ENCODE measurements around the gene CCDC106.

Gene CCDC106

DNA sequence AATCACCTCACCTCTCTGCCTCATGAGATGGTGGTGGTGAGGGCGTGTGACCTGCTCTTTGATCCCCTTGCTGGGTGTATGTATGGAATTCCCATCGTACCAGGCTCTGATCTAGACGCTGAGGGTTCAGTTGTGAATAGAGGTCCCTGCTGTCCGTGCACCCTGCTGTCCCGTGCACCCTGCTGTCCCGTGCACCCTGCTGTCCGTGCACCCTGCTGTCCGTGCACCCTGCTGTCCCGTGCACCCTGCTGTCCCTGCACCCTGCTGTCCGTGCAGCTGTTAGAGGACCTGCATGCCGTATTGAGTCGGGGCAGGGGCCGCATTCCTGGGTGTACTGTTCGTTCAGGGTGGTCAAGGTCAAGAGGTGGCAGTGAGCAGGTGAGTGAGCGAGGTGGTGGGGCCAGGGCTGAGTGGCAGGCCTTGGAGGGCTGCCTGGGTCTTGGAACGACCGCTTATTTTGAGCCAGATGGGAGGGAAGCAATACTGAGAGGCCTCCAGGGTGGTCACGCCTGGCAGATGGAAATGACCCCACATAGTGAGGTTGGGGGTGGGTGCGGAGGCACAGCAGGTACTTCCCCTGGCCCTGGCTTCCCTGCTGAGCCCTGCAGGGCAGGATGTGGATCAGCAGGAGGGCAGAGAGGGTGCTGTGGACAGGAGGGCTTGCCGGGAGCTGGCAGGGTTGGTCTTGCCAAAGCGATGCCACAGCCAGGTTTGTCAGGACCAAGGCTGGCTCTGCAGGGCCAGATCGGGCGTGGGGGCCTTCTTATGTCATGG is 22.5 kb downstream of the CCDC106 start:
- DNase-seq: no peak

DNA sequence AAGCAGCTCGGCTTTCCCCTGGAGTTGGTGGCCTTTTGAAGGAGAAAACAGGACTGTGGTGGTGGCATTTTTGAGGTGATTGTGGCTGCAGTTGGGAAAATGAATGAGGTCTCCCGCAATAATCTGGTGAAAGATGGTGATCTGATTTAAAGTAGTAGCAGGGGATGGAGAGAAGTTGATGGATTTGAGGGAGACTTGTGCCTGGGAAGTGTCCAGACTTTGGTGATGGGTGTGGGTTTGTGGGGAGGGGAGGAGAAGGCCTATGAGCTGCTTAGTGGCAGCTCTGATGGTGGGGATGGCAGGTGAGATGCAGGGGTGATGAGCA is 23.0 kb downstream of the CCDC106 start:
- DNase-seq: no peak

- DNase-seq: no peak
Observed at GRCh38 chr19:55672418-55672817, 24.4 kb downstream of the CCDC106 start.

- no peak for DNase-seq
Observed at GRCh38 chr19:55673465-55673864, 25.5 kb downstream of the CCDC106 start.

- no peak for DNase-seq
Observed at GRCh38 chr19:55673889-55674288, 25.9 kb downstream of the CCDC106 start.

DNA sequence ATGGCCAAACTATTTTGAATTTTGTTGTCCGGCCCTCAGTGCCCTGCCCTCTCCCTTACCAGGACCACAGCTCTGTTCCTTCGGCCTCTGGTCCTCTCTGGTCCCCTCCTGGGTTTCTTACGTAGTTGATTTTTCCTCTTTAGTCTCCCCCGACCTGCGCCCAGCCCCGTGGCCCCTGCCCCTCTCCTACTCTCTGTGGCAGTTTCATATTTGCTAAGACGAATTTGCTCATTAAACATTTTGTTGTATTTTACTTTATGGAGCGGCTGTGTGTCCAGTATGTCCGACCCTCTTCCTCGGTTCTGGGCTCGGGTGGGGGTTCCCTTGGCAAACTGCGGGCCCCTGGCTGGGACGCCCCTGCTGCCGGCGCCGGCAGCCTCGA is 26.4 kb downstream of the CCDC106 start:
- DNase-seq: no peak

DNA sequence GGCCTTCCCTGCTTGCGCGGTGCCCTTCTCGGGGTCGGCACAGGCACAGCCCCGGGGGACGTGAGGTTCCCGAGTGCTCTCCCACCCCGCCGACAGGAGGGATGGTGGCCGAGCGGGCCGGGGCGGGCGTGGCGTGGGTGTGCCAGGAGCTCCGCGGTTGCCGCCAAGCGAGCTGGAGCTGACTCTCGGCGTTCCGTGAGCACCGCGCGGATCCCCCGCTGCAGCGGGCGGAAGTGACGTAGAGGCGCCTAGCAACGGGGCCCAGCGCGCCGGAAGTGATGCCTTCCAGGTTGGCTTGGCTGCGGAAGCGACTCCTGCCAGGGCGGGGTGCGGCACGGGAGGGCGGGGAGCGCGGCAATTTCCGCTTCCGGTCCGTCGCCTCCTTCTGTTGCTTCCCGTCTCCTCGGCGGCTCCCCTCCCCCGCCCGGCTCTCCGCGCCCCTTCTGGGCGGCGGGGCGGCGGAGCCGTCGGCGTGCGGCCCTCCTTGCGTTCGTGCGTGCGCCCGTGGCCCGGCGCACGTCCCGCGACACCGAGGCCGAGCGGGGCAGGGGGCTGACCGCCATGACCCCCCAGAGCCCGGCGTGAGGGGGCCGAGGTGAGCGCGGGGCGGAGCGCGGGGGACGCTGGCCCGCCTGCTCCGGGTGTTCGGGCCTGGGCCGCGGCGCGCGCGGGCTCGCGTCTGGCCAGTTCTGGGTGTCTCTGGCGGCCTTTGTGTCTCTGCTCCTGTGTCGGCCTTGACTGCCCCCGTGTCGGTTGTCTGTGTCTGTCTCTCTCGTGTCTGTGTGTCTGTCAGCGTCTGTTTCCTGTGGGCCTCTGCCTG is 27.0 kb downstream of the CCDC106 start, which contains the start of gene EPN1:
Gene EPN1, plus strand, starts transcription at position 386 of the 820 bp plus-strand sequence. CDS start 3,402 bp downstream, outside the sequence.
- peak; percentile 56 for DNase-seq

GRCh38 chr19:55675661-55676354 is 27.8 kb downstream of the CCDC106 start:
- no peak for DNase-seq

DNA sequence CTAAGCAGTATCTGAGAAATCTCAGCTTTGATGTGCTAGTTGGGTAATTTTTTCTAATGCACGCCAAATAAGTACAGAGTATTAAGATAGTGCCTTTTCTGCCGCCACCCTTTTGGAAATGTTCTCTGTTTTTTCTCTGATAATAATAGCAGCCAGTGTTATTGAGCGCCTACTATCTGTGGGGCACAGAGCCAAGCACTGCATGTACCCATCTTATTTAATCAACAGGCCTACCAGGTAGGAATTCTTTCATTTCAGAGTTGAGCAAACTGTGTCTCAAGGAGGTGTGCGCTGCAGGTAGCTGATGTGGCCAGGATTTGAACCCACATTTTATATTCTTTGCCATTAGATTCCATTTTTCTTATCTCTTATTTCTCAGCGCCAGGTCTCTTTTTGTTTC is 28.4 kb downstream of the CCDC106 start:
- DNase-seq: no peak

DNA sequence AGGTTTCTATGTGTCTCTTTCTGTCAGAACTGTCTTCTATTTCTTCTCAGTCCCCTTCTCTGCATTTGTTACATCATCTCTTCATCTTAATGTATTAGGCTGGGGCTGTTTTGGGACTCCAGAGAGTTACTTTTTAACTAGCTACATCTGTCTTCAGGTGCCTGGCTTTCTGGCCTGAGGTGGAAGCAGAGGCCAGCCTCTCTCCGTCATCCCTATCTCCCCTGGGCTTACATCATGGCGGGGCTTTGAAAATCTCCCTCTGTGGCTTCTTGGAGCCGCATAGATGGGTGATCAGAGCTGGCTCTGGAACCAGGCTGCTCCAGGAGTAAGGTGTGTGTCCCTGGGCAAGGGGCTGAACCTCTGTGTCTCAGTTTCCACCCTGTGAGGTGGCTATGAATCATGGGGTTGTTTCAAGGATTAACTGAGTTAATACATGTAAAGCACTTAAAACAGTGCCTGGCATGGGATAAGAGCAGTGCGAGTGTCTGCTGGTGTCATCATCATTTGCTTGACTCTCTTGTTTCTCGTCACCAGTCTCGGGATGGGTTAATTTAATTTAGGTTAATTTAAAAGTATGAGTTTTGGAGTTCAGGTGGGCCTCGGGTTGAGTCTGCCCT is 29.0 kb downstream of the CCDC106 start:
- DNase-seq: no peak

GRCh38 chr19:55677572-55678028 is 29.6 kb downstream of the CCDC106 start:
- DNase-seq: no peak

DNA sequence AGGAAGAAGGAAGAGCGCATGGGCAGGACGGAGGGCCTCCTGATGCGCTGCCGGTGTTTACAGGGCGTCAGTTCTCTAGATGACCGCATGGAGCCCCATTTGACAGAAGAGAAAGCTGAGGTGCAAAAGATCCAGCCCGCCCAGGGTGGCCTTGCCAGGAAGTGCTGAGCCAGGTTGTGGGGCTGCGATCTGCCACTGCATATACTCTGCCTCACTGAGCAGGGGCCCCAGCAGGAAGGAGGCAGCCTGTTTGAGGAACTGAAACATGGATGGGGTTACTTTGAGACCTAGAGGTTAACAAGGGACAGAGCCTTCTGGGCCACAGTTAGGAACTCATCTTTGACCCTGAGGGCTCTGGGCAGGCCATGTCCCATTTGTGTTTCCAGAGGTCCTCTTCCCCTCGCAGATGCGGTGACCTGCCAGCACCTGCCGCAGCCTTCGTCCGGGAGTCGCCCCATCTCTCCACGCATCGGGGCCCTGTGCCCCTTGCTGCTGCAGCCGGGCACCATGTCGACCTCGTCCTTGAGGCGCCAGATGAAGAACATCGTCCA is 30.2 kb downstream of the CCDC106 start:
- no peak for DNase-seq

GRCh38 chr19:55679343-55680257 is 31.6 kb downstream of the CCDC106 start:
- DNase-seq: no peak

GRCh38 chr19:55680339-55681130 is 32.5 kb downstream of the CCDC106 start:
- no peak for DNase-seq

DNA sequence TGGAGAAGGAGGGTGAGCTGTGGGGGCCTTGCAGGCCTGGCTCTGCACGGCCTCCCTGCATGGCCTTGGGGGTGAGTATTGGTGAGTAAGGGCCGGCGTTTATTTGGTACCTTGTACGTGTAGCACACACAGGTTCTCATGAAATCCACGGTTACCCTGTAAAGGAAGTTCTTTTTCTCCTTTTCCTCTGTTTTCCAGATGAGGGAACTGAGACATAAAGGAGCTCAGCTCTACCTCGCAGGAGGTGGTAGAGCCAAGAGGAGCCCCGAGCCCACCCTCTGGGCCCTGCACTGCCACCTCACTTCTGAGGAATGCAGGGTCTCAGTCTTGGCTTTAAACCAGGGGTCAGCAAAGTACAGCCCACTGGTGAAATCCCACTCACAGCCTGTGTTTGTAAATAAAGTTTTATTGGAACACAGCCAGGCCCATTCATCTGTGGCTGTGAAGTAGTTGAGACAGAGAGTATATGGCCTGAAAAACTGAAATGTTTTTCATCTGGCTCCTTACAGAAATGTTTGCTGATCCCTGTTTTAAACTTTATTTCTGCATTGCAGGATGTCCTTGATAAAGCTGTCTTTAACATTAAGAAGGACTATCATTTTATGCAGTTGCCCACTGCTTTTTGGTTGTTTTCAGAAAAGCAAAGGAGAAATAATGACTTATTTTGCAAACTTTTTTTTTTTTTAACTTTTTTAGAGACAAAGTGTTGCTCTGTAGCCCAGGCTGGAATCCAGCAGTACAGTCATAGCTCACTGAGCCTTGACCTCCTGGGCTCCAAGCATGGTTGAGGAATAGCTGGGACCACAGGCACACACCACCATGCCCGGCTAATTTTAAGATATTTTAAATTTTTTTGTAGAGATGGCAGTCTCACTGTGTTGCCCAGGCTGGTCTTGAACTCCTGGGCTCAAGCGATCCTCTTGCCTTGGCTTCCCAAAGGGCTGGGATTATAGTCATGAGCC is 33.4 kb downstream of the CCDC106 start:
- no peak for DNase-seq

DNA sequence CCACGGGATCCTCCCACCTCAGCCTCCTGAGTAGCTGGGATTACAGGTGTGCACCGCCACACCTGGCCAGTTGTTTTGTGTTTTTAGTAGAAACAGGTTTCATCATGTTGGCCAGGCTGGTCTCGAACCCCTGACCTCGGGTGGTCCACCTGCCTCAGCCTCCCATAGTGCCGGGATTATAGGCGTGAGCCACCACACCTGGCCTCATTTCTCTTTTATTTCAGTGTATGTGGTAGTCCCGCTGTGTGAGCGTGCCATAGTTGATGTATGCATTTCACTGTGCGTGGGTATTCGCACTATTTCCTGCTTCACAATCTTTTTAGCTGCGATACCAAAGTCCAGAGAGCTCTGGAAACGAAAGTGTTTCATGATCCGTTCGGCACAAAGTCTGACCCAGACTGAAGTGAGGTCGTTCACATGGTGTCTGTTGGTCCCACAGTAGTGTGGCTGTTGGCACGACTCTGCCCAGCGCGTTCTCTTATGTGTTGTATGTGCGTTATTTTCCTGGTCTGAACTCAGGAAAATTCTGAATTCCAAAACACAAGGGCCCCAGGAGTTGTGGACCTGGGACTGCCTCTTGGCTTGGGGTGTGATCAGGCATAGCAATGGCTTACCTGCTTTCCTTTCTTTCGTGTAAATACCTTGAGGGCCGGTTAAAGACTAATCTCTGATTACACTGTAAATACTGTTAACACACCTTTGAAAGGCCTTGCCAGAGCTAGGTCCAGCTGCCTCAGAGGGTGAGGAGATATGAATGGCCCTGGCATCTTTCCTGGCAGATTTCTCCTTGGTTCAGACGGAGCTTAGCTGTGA is 35.6 kb downstream of the CCDC106 start:
- peak; percentile 64 for DNase-seq

GRCh38 chr19:55684946-55685681 is 37.1 kb downstream of the CCDC106 start:
- no peak for DNase-seq

GRCh38 chr19:55685776-55686175 is 37.8 kb downstream of the CCDC106 start:
- DNase-seq: no peak
